SH-SY5Y (cell line): Measurements from ENCODE around the gene SLC25A10.

Experiments used
- GATA2 ChIP-seq: IDR thresholded peaks from 2 replicates; pipeline ENCODE4 v1.6.1; 2011; ENCODE audit warnings: mild to moderate bottlenecking, low read depth, low read length
- GATA3 ChIP-seq: IDR thresholded peaks from 2 replicates; pipeline ENCODE4 v1.6.1; 2011; ENCODE audit warnings: low read depth, mild to moderate bottlenecking, low read length, moderate library complexity

- TF ChIP-seq GATA2 (no peak), GATA3 (no peak)
Measured at GRCh38 chr17:81676906-81677305, 35.2 kb upstream of the SLC25A10 start.
